GM10847 (cell line): ENCODE data around the gene ELP5.

Experiments
- POLR2A ChIP-seq: IDR thresholded peaks from 2 replicates; pipeline ENCODE4 v1.6.1; 2011; ENCODE audit not compliant: insufficient read length; ENCODE audit errors: extremely low read depth

ELP5 gene

GRCh38 chr17:7238420-7239090 lies 13.5 kb upstream of the ELP5 start:
- no peak for TF ChIP-seq POLR2A

DNA sequence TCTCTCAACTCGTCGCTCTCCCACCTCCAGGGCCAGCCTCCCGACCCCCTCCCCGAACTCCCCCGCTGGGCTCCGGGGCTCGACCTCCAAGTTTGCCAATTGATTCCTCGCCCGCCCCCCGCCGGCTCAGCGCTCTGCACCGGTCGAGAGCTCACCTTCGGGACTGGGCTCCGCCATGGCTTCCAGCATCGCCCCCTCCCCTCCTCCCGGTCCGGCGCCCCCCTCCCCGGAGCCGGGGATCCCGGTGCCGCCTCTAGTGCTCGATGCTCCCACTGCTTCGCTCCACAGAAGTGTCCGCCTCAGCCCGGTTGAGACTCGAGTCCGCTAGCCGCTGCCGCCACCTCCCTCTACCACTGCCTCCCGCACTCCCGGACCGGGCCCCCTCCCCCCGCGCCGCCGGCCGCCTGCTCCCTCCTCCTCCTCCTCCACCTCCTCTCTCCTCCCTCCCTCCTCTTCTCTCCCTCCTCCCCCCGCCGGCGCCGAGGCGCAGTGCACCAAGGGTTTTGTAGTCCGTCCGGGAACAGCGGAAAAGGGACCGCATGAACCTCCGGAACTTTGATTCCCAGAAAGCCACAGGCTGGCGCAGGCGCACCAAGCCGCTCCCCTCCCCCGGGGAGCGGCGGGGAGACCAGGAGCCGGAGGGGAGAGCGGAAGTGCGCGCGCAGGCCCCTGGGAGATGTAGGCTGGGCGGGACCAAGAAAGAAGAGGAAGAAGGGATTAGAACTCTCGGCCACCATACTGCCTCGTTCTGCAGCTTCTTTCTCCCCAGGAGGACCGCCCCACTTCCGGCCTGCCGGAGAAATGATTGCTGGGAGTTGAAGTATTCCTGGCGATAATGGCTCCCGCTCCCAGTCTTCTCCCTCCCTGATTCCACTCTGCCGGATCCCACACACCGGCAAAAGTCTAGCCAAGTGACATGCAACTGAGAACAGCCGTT lies 12.7 kb upstream of the ELP5 start, which contains the start of gene PHF23:
Gene PHF23, minus strand, starts transcription at position 367 of the 937 bp plus-strand sequence. Its CDS starts 178 bp downstream, at position 189.
- peak; percentile 22 for TF ChIP-seq POLR2A

GRCh38 chr17:7240375-7240774 lies 11.6 kb upstream of the ELP5 start:
- no peak for TF ChIP-seq POLR2A

GRCh38 chr17:7241090-7241733 lies 10.8 kb upstream of the ELP5 start:
- TF ChIP-seq POLR2A, result no peak

DNA sequence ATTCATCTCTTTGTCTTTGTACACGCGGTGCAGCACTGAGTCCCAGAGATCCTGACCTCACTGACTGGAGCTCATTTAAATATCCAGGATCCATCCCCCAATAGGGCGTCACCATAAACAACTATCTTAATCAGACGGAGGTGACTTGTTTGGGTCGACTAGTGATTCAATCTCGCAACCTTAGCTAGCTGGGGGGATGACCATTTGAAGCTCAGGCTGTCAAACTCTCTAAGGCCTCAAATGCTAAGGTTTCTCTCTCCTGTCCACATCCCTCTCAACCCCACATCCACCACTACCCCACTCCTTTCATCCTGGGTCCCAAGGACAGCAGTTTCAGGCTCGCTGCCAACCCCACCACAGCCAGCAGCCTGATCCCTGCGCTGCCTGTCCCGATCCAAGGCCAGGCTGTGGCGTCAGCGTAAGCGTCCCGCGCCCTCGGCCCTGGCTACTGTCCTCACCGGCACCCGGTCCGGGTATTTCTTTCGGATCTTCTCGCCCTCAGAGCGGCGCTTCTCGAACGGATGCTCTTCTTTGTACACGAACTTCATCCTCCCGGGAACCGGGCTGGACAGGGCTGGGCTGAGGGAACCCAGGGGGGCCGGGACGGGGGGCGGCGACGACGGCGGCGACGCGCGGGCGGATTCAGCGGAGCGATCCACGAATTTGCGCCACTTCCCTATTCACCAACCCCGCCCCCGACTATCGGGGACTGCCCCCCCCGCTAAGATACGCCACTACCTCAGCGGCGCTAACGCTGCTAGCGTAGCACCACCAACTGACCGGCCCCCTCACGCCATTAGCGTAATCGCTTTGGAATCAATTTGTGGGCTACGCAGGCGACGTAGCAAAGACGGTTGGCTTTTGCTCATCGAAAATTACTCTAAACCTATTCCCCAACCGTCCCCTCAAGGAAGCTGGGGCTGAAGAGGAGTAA lies 10.0 kb upstream of the ELP5 start, which contains the start of gene GABARAP:
Gene GABARAP, minus strand, starts transcription at position 667 of the 934 bp plus-strand sequence. Its CDS starts 119 bp downstream, at position 548.
- TF ChIP-seq POLR2A, result peak; percentile 30

DNA sequence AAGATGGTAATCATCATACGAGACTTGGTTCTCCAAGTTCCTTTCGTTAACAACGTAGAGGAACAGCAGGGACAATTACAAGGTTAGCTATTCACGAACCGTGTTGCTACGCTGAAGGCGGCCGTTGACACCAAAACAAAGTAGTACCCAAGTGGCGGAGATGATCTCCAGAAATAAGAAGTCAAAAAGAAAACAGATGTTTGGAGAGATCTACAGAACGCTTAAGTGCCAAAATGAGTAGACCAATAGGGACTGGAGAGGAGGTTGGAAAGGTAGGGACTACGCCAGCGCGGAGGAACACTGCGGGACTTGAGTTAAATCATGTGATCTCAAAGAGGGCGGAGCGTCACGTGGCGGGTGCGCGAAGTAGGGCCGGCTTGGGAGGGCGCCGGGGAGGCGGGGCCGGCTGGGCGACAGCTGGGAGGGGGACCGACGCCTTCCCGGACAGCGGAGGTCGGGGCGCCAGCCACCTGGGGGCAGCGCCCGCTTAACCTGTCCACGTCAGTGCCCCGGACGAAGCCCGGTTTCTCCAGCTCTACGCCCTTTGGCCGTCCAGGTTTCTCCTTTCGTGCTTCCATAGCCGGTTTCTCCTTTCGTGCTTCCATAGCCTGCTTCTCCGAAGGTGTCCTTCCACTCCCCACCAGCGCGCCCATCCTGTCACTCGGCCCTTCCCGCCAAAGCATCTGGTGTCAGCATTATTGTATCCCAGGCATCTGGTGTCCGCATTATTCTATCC lies 9.1 kb upstream of the ELP5 start:
- TF ChIP-seq POLR2A, result peak; percentile 34

DNA sequence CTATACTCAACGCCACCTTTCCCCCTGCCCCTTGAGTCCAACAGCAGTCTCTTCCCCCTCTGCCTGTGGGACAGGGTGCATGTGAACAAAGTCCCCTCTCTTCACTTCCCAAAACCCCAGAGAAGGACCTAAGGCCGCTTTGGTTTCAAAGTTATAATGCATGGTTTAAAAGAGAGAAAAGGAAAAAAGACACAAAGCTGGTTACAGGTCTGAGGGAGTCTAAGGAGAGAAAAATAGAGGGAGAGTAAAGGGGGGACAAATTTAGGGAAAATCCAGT lies 8.6 kb upstream of the ELP5 start:
- no peak for TF ChIP-seq POLR2A

DNA sequence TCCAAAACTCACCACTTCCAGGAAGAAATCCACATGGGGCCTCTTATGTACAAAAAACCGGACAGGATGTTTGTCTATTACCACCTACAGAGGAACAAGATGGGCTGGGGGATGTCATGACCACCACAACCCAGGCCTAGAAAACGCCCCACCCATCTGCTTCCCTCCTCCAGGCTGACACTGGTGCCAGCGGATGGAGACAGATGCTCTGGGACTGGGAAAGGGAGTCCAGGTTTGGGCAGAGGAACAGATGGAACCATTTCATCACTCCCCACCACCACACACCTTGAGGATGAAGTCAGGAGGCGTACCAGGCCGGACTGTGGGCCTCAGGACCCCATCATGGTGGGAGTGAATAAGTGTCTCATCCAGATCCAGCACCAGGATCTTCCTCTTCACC lies 5.2 kb upstream of the ELP5 start:
- TF ChIP-seq POLR2A, result no peak

- no peak for TF ChIP-seq POLR2A
Observed at GRCh38 chr17:7248796-7249195, 3.2 kb upstream of the ELP5 start.

DNA sequence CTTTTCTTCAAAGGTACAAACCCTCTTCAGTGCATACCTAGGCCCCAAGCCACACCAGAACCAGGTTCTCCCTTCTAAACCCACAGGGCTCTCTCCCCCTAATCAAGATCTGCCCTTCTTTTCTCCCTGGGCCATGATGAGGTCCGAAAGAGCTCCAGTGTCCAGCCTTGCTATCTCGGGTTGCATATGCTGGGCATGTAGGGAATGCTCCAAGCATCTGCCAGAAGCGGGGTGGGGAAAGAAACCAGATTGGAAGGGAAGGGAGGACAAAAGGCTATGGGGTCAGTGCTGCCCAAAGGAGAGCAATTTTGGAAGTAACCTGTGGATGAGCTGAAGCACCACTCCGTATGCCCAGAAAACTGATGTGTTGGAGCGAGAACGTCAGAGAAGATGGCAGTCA lies 2.8 kb upstream of the ELP5 start:
- no peak for TF ChIP-seq POLR2A

DNA sequence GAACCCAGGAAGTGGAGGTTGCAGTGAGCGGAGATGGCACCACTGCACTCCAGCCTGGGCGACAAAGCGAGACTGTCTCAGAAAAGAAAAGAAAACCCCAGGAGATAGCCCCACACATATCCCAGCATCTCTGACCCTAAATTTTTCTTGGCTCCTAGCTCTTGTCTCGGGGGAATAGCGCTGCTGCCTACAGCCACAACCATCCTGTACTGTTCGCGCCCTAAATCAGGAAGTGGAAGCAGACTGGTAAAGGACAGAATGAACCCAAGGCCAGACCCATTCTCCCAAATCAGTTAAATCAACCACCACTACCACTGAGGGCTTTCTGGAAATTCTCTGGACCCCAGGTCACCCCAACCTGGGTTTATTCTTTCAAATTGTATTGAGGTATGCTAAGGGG lies 2.2 kb upstream of the ELP5 start:
- TF ChIP-seq POLR2A, result no peak

GRCh38 chr17:7250695-7251627 lies 1.1 kb upstream of the ELP5 start:
- no peak for TF ChIP-seq POLR2A

- no peak for TF ChIP-seq POLR2A
Observed at GRCh38 chr17:7251661-7252175, 297 bp upstream of the ELP5 start, which contains the start of gene CTDNEP1. TSS of gene CTDNEP1 (minus strand) at chr17:7251734. CDS start at chr17:7251296, 438 bp downstream.
